DND-41 (cell line): ENCODE results near the gene SKA1.
A peak's percentile ranks its signal among the peaks of the same experiment; 100 is the strongest.

Source experiments
- ATAC-seq: fragments of 200-7000 bp; cut with Tn5 transposase; 3 replicates; pipeline ENCODE4 v1.9.1; 2021; ENCODE audit warnings: low read depth; ENCODE audit not compliant: insufficient read depth
- DNase-seq: peaks from one replicate; pipeline ENCODE4 v3.0.0-alpha.2; 2020
- H2AFZ ChIP-seq: 2 replicates; pipeline ENCODE4 v1.6.0; 2012; ENCODE audit warnings: low read depth, low read length
- H3K27ac ChIP-seq: 2 replicates; pipeline ENCODE4 v1.5.1; 2012; ENCODE audit warnings: low read length, inconsistent platforms
- H3K27me3 ChIP-seq: fragments of 200-600 bp; sonication (generic); 2 replicates; pipeline ENCODE4 v1.6.0; 2012; ENCODE audit warnings: low read length, mild to moderate bottlenecking, inconsistent platforms; ENCODE audit not compliant: insufficient read depth, poor library complexity
- H3K36me3 ChIP-seq: 2 replicates; pipeline ENCODE4 v1.5.1; 2012; ENCODE audit warnings: low read length, inconsistent platforms; ENCODE audit not compliant: insufficient read depth
- H3K4me1 ChIP-seq: 2 replicates; pipeline ENCODE4 v1.5.1; 2012; ENCODE audit warnings: mild to moderate bottlenecking, low read length; ENCODE audit not compliant: insufficient read depth
- H3K4me2 ChIP-seq: 2 replicates; pipeline ENCODE4 v1.6.0; 2012; ENCODE audit warnings: mild to moderate bottlenecking, moderate library complexity, low read length, inconsistent platforms; ENCODE audit not compliant: insufficient read depth
- H3K4me3 ChIP-seq, 2 experiments: fragments of 200-600 bp in 1 of 2; shearing (Covaris generic) in 1 of 2; 2 replicates each; pipeline ENCODE4 v1.5.1; 2012 to 2016; ENCODE audit warnings: inconsistent platforms in 2 of 2, low read length in 2 of 2, mild to moderate bottlenecking in 2 of 2, low read depth in 1 of 2, moderate library complexity in 1 of 2
- H3K79me2 ChIP-seq: 2 replicates; pipeline ENCODE4 v1.6.0; 2012; ENCODE audit warnings: low read length, inconsistent platforms; ENCODE audit not compliant: insufficient read depth
- H3K9ac ChIP-seq: 2 replicates; pipeline ENCODE4 v1.6.0; 2012; ENCODE audit warnings: low read depth, mild to moderate bottlenecking, inconsistent platforms, low read length, moderate library complexity
- H3K9me3 ChIP-seq: 2 replicates; pipeline ENCODE4 v1.5.1; 2012; ENCODE audit warnings: low read length, moderate library complexity, mild to moderate bottlenecking, inconsistent platforms; ENCODE audit not compliant: insufficient read depth, severe bottlenecking
- H4K20me1 ChIP-seq: 2 replicates; pipeline ENCODE4 v1.6.0; 2012; ENCODE audit warnings: low read length; ENCODE audit not compliant: insufficient read depth
- EZH2 ChIP-seq: IDR thresholded peaks from 3 replicates; pipeline ENCODE4 v1.6.1; 2012; ENCODE audit warnings: borderline replicate concordance, low read depth, mild to moderate bottlenecking, moderate library complexity, low read length, inconsistent platforms; ENCODE audit not compliant: severe bottlenecking
- TF ChIP-seq, protein P1 (sequence below): IDR thresholded peaks from 2 replicates; pipeline ENCODE4 v1.5.1; 2012; ENCODE audit warnings: borderline replicate concordance, low read length, moderate library complexity, mild to moderate bottlenecking; ENCODE audit not compliant: poor library complexity, severe bottlenecking; ENCODE audit errors: extremely low read depth

Gene SKA1

DNA sequence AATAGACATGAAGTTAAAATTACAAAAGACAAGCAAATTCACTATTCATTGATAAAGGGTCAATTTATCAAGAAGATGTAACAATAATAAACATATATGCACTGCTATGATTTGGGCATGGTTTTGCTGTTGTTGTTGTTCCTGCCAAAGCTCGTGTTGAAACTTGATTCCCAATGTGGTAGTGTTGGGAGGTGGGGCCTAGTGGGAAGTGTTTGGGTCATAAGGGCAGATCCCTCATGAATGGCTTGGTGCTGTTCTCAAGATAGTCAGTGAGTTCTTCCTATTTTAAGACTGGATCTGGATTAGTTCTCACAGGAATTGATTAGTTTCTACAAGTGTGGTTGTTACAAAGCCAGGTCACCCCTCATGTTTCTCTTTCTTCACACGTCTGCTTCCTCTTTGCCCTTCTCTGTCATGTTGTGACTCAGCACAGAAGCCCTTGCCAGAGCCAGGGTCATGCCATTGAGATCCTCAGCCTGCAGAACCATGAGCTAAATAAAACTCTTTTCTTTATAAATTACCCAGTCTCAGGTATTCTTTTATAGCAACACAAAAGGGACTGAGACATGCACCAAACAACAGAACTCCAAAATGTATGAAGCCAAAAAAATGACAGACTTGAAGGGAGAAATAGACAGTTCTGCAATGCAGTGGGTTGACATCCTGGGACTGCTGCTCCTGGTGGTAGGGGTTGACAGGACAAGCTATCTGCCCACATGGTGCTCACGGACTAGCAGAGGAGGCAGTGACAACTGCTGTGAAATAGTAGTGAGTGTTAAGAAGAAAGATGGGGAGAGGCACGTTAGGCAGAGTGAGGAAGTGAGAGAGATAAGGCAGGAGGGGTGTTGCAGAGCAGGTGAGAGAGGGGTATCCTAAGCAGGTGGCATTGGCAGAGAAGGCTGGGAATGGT lies 18.6 kb upstream of the SKA1 start:
- DNase-seq (no peak), ATAC-seq (peak; percentile 30; the same call in 2 of the 3 replicates)
- Histone ChIP-seq H3K4me1 (no peaks in the 10 kb centered on the region), H3K27me3 (peaks cover 17% of the 10 kb centered on the region), H3K9ac (no peak overlapping the region), H3K4me3 (no peak overlapping the region), H3K4me2 (no peak overlapping the region), H2AFZ (peak overlapping the region; percentile 25; the same call in 1 of the 2 replicates), H4K20me1 (no peaks in the 10 kb centered on the region), H3K9me3 (no peaks in the 10 kb centered on the region), H3K27ac (no peak overlapping the region), H3K79me2 (no peaks in the 10 kb centered on the region), H3K36me3 (no peaks in the 10 kb centered on the region)
- no peak for TF ChIP-seq EZH2
- TF ChIP-seq, protein P1, sequence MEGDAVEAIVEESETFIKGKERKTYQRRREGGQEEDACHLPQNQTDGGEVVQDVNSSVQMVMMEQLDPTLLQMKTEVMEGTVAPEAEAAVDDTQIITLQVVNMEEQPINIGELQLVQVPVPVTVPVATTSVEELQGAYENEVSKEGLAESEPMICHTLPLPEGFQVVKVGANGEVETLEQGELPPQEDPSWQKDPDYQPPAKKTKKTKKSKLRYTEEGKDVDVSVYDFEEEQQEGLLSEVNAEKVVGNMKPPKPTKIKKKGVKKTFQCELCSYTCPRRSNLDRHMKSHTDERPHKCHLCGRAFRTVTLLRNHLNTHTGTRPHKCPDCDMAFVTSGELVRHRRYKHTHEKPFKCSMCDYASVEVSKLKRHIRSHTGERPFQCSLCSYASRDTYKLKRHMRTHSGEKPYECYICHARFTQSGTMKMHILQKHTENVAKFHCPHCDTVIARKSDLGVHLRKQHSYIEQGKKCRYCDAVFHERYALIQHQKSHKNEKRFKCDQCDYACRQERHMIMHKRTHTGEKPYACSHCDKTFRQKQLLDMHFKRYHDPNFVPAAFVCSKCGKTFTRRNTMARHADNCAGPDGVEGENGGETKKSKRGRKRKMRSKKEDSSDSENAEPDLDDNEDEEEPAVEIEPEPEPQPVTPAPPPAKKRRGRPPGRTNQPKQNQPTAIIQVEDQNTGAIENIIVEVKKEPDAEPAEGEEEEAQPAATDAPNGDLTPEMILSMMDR = peak; percentile 25

DNA sequence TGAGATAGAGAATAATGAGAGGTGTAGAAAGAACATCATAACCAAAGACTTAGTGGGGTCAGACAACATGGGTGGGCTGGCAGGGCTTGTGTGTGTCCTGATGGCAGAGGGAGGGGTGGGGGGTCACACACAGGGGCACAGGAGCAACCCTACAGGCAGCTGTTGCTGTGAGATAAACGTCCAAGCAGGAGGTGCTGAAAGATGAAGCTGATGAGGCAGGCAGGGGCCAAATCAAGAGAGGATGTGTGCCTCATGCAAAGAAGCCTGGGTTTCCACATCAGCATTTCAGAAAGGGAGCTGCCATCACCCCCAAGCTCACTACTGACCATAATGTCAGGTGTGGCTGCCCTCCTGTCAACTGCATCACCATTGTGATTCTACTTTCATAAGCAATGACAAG lies 16.0 kb upstream of the SKA1 start:
- H3K36me3 ChIP-seq = no peaks in the 10 kb centered on the region
- no peak overlapping the region for H2AFZ ChIP-seq
- H3K9me3 ChIP-seq = no peaks in the 10 kb centered on the region
- no peaks in the 10 kb centered on the region for H3K79me2 ChIP-seq
- H3K4me2 ChIP-seq = no peak overlapping the region
- DNase-seq (no peak), ATAC-seq (no peak)
- TF ChIP-seq, protein P1 = no peak
- TF ChIP-seq EZH2 = no peak
- H3K27me3 ChIP-seq = peaks cover 17% of the 10 kb centered on the region
- no peaks in the 10 kb centered on the region for H4K20me1 ChIP-seq
- no peaks in the 10 kb centered on the region for H3K4me1 ChIP-seq
- H3K27ac ChIP-seq = no peak overlapping the region
- H3K4me3 ChIP-seq = no peak overlapping the region
- no peak overlapping the region for H3K9ac ChIP-seq

DNA sequence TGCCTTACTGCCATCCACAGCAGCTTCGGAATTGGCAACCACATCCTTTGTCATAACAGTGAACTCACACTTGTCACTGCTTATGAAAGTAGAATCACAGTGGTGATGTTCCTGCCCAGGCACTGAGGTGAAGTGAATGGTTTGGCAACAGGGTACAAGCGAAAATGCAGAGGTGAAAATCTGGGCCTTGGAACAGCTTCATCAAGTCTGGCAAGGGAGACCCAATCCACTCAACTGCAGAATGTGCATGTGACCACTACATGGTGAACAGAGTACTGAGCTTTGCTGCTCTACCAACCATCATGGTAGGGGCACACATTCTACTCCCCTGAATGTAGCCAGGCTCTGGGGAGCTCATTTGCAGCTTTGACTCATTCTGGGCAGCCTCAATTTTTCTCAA lies 15.0 kb upstream of the SKA1 start:
- Histone ChIP-seq H2AFZ (no peak overlapping the region), H3K36me3 (no peaks in the 10 kb centered on the region), H3K79me2 (no peaks in the 10 kb centered on the region), H3K4me1 (no peaks in the 10 kb centered on the region), H3K4me3 (no peak overlapping the region), H3K27ac (no peak overlapping the region), H4K20me1 (no peaks in the 10 kb centered on the region), H3K9me3 (no peaks in the 10 kb centered on the region), H3K9ac (no peak overlapping the region), H3K4me2 (no peak overlapping the region), H3K27me3 (peaks cover 17% of the 10 kb centered on the region)
- DNase-seq = no peak
- TF ChIP-seq, protein P1 = no peak
- no peak for TF ChIP-seq EZH2
- ATAC-seq = peak; percentile 42; the same call in 1 of the 3 replicates
